ENCODE measurements around the gene CHI3L1.

CHI3L1 gene

GRCh38 chr1:203181586-203182386, 4.7 kb downstream of the CHI3L1 start:
- DNase-seq (ENCODE audit: low read depth in 2 of 2, low spot score in 1 of 2) = no peak

- DNase-seq (ENCODE audit: low read depth in 2 of 2, low spot score in 1 of 2) = no peak
Measured at GRCh38 chr1:203180611-203181330, 5.7 kb downstream of the CHI3L1 start.

- DNase-seq (ENCODE audit: low read depth in 2 of 2, low spot score in 1 of 2) = no peak
Measured at GRCh38 chr1:203179667-203180005, 6.9 kb downstream of the CHI3L1 start.

- DNase-seq (ENCODE audit: low read depth in 2 of 2, low spot score in 1 of 2) = no peak
Measured at GRCh38 chr1:203178821-203179666, 7.5 kb downstream of the CHI3L1 start.

- DNase-seq (ENCODE audit: low read depth in 2 of 2, low spot score in 1 of 2) = no peak
Measured at GRCh38 chr1:203178083-203178482, 8.4 kb downstream of the CHI3L1 start.

- no peak for DNase-seq (ENCODE audit: low read depth in 2 of 2, low spot score in 1 of 2)
Measured at GRCh38 chr1:203177470-203178039, 8.9 kb downstream of the CHI3L1 start.

GRCh38 chr1:203177036-203177405, 9.5 kb downstream of the CHI3L1 start:
- no peak for DNase-seq (ENCODE audit: low read depth in 2 of 2, low spot score in 1 of 2)

- no peak for DNase-seq (ENCODE audit: low read depth in 2 of 2, low spot score in 1 of 2)
Measured at GRCh38 chr1:203176273-203177035, 10.1 kb downstream of the CHI3L1 start.

- no peak for DNase-seq (ENCODE audit: low read depth in 2 of 2, low spot score in 1 of 2)
Measured at GRCh38 chr1:203175827-203176241, 10.7 kb downstream of the CHI3L1 start.

GRCh38 chr1:203175237-203175826, 11.2 kb downstream of the CHI3L1 start, which contains the start of gene MYBPH:
Gene MYBPH (minus strand): TSS chr1:203175826. CDS start chr1:203175755, 71 bp downstream.
- no peak for DNase-seq (ENCODE audit: low read depth in 2 of 2, low spot score in 1 of 2)

GRCh38 chr1:203174324-203174985, 12.0 kb downstream of the CHI3L1 start:
- no peak for DNase-seq (ENCODE audit: low read depth in 2 of 2, low spot score in 1 of 2)

GRCh38 chr1:203173566-203173965, 12.9 kb downstream of the CHI3L1 start:
- DNase-seq (ENCODE audit: low read depth in 2 of 2, low spot score in 1 of 2) = no peak

GRCh38 chr1:203173011-203173555, 13.4 kb downstream of the CHI3L1 start:
- DNase-seq (ENCODE audit: low read depth in 2 of 2, low spot score in 1 of 2) = no peak

- DNase-seq (ENCODE audit: low read depth in 2 of 2, low spot score in 1 of 2) = no peak
Measured at GRCh38 chr1:203172184-203173010, 14.1 kb downstream of the CHI3L1 start.

GRCh38 chr1:203171341-203172183, 14.9 kb downstream of the CHI3L1 start:
- DNase-seq (ENCODE audit: low read depth in 2 of 2, low spot score in 1 of 2) = no peak

GRCh38 chr1:203170625-203171330, 15.7 kb downstream of the CHI3L1 start:
- DNase-seq (ENCODE audit: low read depth in 2 of 2, low spot score in 1 of 2) = no peak
